ENCODE data around the gene LPO. TPM values are rescaled to one million over a fixed set of nuclear protein-coding genes. Genes with fewer than 3 reads are reported as not detected.

The LPO gene
- total RNA-seq, 1 experiment from 2014 or later, result not detected

- H3K4me3 ChIP-seq (ENCODE audit: low read length), result no peak overlapping the region
- no peak overlapping the region for H3K4me2 ChIP-seq (ENCODE audit: low read length)
- peaks cover 12% of the 10 kb centered on the region; the same call in 1 of the 2 replicates for H3K27me3 ChIP-seq (ENCODE audit: low read length)
- no peaks in the 10 kb centered on the region for H3F3A ChIP-seq (ENCODE audit: low read length, unreplicated experiment)
- TF ChIP-seq EZH2 (IDR thresholded peaks at IDR 0.05; ENCODE audit: low read length, unreplicated experiment) (no peak), EZH2phosphoT487 (IDR thresholded peaks at IDR 0.05; ENCODE audit: borderline replicate concordance, low read length) (no peak), CTCF (conservative IDR thresholded peaks at IDR 0.05; ENCODE audit: low read depth, low read length) (no peak)
- intact Hi-C loops (cut with micrococcal nuclease), result no loop called here
- no peak overlapping the region for H3K9ac ChIP-seq (ENCODE audit: low read length)
- ATAC-seq (no peak), DNase-seq (no peak)
- H3K4me1 ChIP-seq (ENCODE audit: insufficient read depth, low read length), result peaks cover 10% of the 10 kb centered on the region
- ChIA-PET POLR2A (ENCODE audit: unreplicated experiment) (no interaction called here), CTCF (no interaction called here)
- no peaks in the 10 kb centered on the region for H4K20me1 ChIP-seq (ENCODE audit: low read length)
- H3K9me2 ChIP-seq (replicated peaks; ENCODE audit: low read length), result no peaks in the 10 kb centered on the region
- no peaks in the 10 kb centered on the region for H3K9me3 ChIP-seq (ENCODE audit: low read length)
- no peaks in the 10 kb centered on the region for H3K36me3 ChIP-seq (ENCODE audit: low read depth, low read length)
- H3K27ac ChIP-seq (ENCODE audit: low read length), result no peak overlapping the region
- no TSS peak for BruUV-seq (replicated peaks)
- H3K79me2 ChIP-seq (ENCODE audit: low read length), result no peaks in the 10 kb centered on the region
- no peak overlapping the region for H2AFZ ChIP-seq (ENCODE audit: low read length)
Observed at GRCh38 chr17:58229384-58229783, 9.0 kb upstream of the LPO start.

GRCh38 chr17:58229881-58230280, 8.5 kb upstream of the LPO start:
- Histone ChIP-seq H3K9me3 (ENCODE audit: low read length) (no peaks in the 10 kb centered on the region), H3F3A (ENCODE audit: low read length, unreplicated experiment) (no peaks in the 10 kb centered on the region), H3K4me3 (ENCODE audit: low read length) (no peak overlapping the region), H2AFZ (ENCODE audit: low read length) (no peak overlapping the region), H3K4me2 (ENCODE audit: low read length) (no peak overlapping the region), H3K9ac (ENCODE audit: low read length) (no peak overlapping the region), H3K9me2 (replicated peaks; ENCODE audit: low read length) (no peaks in the 10 kb centered on the region), H4K20me1 (ENCODE audit: low read length) (no peaks in the 10 kb centered on the region), H3K4me1 (ENCODE audit: insufficient read depth, low read length) (peaks cover 7% of the 10 kb centered on the region; the same call in 1 of the 2 replicates), H3K36me3 (ENCODE audit: low read depth, low read length) (no peaks in the 10 kb centered on the region), H3K27me3 (ENCODE audit: low read length) (peaks cover 17% of the 10 kb centered on the region), H3K27ac (ENCODE audit: low read length) (no peak overlapping the region), H3K79me2 (ENCODE audit: low read length) (no peaks in the 10 kb centered on the region)
- no peak for ATAC-seq
- BruUV-seq (replicated peaks), result no TSS peak
- CTCF ChIA-PET, result no interaction called here
- POLR2A ChIA-PET (ENCODE audit: unreplicated experiment), result no interaction called here
- TF ChIP-seq EZH2phosphoT487 (IDR thresholded peaks at IDR 0.05; ENCODE audit: borderline replicate concordance, low read length) (no peak), CTCF (conservative IDR thresholded peaks at IDR 0.05; ENCODE audit: low read depth, low read length) (no peak), EZH2 (IDR thresholded peaks at IDR 0.05; ENCODE audit: low read length, unreplicated experiment) (no peak)
- intact Hi-C loops (cut with micrococcal nuclease), result no loop called here
- no peak for DNase-seq

GRCh38 chr17:58231641-58232040, 6.7 kb upstream of the LPO start:
- H3K36me3 ChIP-seq (ENCODE audit: low read depth, low read length), result no peaks in the 10 kb centered on the region
- H3K9ac ChIP-seq (ENCODE audit: low read length), result no peak overlapping the region
- H3K79me2 ChIP-seq (ENCODE audit: low read length), result no peaks in the 10 kb centered on the region
- H3K27me3 ChIP-seq (ENCODE audit: low read length), result peaks cover 34% of the 10 kb centered on the region
- DNase-seq, result no peak
- no peaks in the 10 kb centered on the region for H3K9me3 ChIP-seq (ENCODE audit: low read length)
- no peak overlapping the region for H3K27ac ChIP-seq (ENCODE audit: low read length)
- no peak overlapping the region for H2AFZ ChIP-seq (ENCODE audit: low read length)
- H3K4me2 ChIP-seq (ENCODE audit: low read length), result no peak overlapping the region
- no TSS peak for BruUV-seq (replicated peaks)
- POLR2A ChIA-PET (ENCODE audit: unreplicated experiment), result no interaction called here
- intact Hi-C loops (cut with micrococcal nuclease), result no loop called here
- CTCF ChIA-PET, result no interaction called here
- H3K4me1 ChIP-seq (ENCODE audit: insufficient read depth, low read length), result no peaks in the 10 kb centered on the region
- no peaks in the 10 kb centered on the region for H4K20me1 ChIP-seq (ENCODE audit: low read length)
- TF ChIP-seq EZH2phosphoT487 (IDR thresholded peaks at IDR 0.05; ENCODE audit: borderline replicate concordance, low read length) (no peak), CTCF (conservative IDR thresholded peaks at IDR 0.05; ENCODE audit: low read depth, low read length) (no peak), EZH2 (IDR thresholded peaks at IDR 0.05; ENCODE audit: low read length, unreplicated experiment) (no peak)
- no peaks in the 10 kb centered on the region for H3K9me2 ChIP-seq (replicated peaks; ENCODE audit: low read length)
- no peak overlapping the region for H3K4me3 ChIP-seq (ENCODE audit: low read length)
- no peak for ATAC-seq
- H3F3A ChIP-seq (ENCODE audit: low read length, unreplicated experiment), result no peaks in the 10 kb centered on the region

Measured in PC-3 (cell line).